Activated naive CD4-positive, alpha-beta T cell treated with anti-CD3 and anti-CD28 coated beads for 36 hours (primary cell): Measurements from ENCODE around the gene ATP2B2. TPM values are rescaled to one million over a fixed set of nuclear protein-coding genes. Genes with fewer than 3 reads are reported as not detected.
A peak's percentile ranks its signal among the peaks of the same experiment; 100 is the strongest.

Source experiments
- CTCF ChIA-PET: fragments of 350-600 bp; sonication (Branson Sonifier 250); formaldehyde crosslinking; loops from one replicate; lab custom pipeline; 2021; ENCODE audit warnings: antibody characterized with exemption; lab: Charles Lee
- DNase-seq: peaks from one replicate; pipeline ENCODE4 v3.0.0-alpha.2; 2020
- H3K27ac Mint-ChIP-seq: one replicate; pipeline ENCODE4 v1.8.0; 2021; ENCODE audit warnings: mild to moderate bottlenecking, mixed read lengths
- H3K27me3 Mint-ChIP-seq: one replicate; pipeline ENCODE4 v1.8.0; 2021; ENCODE audit warnings: low read depth, mixed read lengths
- H3K36me3 Mint-ChIP-seq: one replicate; pipeline ENCODE4 v1.8.0; 2021; ENCODE audit warnings: low read depth, mixed read lengths
- H3K4me1 Mint-ChIP-seq: one replicate; pipeline ENCODE4 v1.8.0; 2021; ENCODE audit warnings: low read depth, mixed read lengths
- H3K4me3 Mint-ChIP-seq: one replicate; pipeline ENCODE4 v1.8.0; 2021; ENCODE audit warnings: mild to moderate bottlenecking, moderate library complexity, mixed read lengths
- H3K9me3 Mint-ChIP-seq: one replicate; pipeline ENCODE4 v1.8.0; 2021; ENCODE audit warnings: mixed read lengths
- intact Hi-C: fragments of 100-400 bp; cut with micrococcal nuclease; formaldehyde crosslinking; loops from one replicate; pipeline ENCODE4 v1.15.1; 2023
- total RNA-seq, 2 experiments: library from RNA; stranded (reverse); gene quantifications; one replicate each; pipeline ENCODE4 v1.2.3, GENCODE V29; 2021

Gene ATP2B2
- total RNA-seq, 2 experiments from 2014 or later: not detected

DNA sequence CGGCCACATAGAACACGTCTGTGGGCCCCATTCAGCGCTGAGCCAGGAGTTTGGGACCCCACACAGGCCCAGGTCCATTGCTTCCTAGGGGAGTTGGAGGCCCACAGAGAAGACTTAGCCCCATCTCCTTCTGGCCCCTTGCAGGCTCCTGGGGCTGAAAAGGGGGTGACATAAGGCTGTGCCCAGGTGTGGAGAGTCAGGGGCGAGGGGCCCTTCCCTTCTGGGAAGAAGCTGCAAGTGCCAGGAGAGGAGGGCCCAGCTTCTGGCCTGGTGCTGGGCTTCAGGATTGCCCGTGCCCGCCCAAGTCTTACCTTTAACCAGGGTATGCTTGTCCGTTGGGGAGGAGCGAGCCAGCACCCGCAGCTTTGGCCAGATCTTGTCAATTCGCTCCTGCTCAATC is 155.6 kb downstream of the ATP2B2 start:
- Mint-ChIP-seq H3K36me3 (no peaks in the 10 kb centered on the region), H3K4me1 (peaks cover 3% of the 10 kb centered on the region), H3K27me3 (no peaks in the 10 kb centered on the region), H3K4me3 (no peak overlapping the region), H3K27ac (no peak overlapping the region), H3K9me3 (no peaks in the 10 kb centered on the region)
- DNase-seq: no peak
- CTCF ChIA-PET: no interaction called here
- intact Hi-C loops: loop anchor here (10.0 kb wide), 1 partner anchor 155 kb away; the partner anchor contains the start of gene ATP2B2

DNA sequence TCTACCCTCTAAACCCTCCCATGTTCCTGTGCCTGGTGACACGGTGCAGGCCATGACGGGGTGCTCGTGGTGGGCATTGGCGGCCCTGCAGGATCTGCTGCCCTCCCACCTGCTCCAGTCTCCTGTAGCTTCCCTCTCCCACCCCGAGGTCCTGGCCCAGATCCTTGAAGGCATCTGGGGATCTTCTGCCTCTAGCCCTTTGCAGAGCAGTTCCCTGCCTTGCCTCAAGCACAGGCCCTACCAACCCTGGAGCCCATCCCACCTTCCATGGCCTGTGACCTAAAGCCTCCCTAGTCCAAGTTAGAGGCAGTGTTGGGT is 157.0 kb downstream of the ATP2B2 start:
- Mint-ChIP-seq H3K4me3 (no peak overlapping the region), H3K9me3 (no peaks in the 10 kb centered on the region), H3K36me3 (no peaks in the 10 kb centered on the region), H3K27me3 (no peaks in the 10 kb centered on the region), H3K4me1 (no peaks in the 10 kb centered on the region), H3K27ac (no peak overlapping the region)
- intact Hi-C loops: loop anchor here (10.0 kb wide), 1 partner anchor 156 kb away; the partner anchor contains the start of gene ATP2B2
- no peak for DNase-seq
- CTCF ChIA-PET: no interaction called here

DNA sequence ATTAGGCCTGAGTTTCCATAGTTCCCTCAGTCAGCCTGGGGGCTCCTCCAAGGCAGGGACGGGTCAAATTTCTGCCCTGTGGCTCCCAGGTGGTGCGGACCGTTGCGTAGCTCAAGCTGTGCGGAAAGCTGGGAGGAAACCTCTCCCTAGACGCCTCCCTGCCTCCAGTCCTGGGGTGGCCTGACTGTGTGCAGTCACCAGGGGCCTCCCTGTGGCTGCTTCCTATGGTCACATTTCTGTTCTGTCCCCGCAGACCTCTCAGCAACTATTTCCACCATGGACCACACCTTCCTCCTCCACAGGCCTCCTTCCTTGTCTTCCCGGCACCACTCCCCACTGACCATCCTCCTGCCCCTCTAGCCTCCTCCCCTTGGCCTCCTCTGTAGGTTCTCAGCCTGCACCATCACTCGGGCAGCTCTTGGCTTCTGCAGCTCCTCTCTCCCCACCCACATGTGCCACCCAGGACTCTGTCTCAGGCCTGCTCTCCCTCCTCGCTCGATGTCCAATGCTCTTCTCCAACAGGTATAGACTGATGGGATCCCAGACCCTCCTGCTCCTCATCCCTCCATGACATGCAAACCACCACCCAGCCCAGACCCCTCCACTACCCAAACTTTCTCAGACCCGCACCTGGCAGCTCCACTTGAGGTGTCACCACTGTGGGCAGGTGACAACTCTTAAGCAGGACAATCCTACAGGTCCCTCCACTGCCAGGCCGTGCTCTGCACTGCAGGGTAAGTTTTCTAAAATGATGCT is 157.6 kb downstream of the ATP2B2 start:
- no peaks in the 10 kb centered on the region for H3K36me3 Mint-ChIP-seq
- intact Hi-C loops: loop anchor here (10.0 kb wide), 1 partner anchor 157 kb away; the partner anchor contains the start of gene ATP2B2
- no peak for DNase-seq
- CTCF ChIA-PET: interaction anchor here (0.5 to 1.8 kb wide), 2 partner anchors 10 to 138 kb away, joined by 3 to 5 read pairs; no protein-coding TSS in a partner anchor
- no peaks in the 10 kb centered on the region for H3K27me3 Mint-ChIP-seq
- no peaks in the 10 kb centered on the region for H3K4me1 Mint-ChIP-seq
- H3K4me3 Mint-ChIP-seq: no peak overlapping the region
- no peaks in the 10 kb centered on the region for H3K9me3 Mint-ChIP-seq
- no peak overlapping the region for H3K27ac Mint-ChIP-seq

GRCh38 chr3:10345911-10346310 is 159.5 kb downstream of the ATP2B2 start:
- no peak for DNase-seq
- Mint-ChIP-seq H3K4me3 (no peak overlapping the region), H3K27ac (no peak overlapping the region), H3K4me1 (no peaks in the 10 kb centered on the region), H3K9me3 (no peaks in the 10 kb centered on the region), H3K36me3 (no peaks in the 10 kb centered on the region), H3K27me3 (no peaks in the 10 kb centered on the region)
- CTCF ChIA-PET: interaction anchor here (2.4 to 3.2 kb wide), 2 partner anchors 11 to 394 kb away, joined by 7 to 17 read pairs; no protein-coding TSS in a partner anchor
- intact Hi-C loops: loop anchor here (10.0 kb wide), 1 partner anchor 159 kb away; the partner anchor contains the start of gene ATP2B2

DNA sequence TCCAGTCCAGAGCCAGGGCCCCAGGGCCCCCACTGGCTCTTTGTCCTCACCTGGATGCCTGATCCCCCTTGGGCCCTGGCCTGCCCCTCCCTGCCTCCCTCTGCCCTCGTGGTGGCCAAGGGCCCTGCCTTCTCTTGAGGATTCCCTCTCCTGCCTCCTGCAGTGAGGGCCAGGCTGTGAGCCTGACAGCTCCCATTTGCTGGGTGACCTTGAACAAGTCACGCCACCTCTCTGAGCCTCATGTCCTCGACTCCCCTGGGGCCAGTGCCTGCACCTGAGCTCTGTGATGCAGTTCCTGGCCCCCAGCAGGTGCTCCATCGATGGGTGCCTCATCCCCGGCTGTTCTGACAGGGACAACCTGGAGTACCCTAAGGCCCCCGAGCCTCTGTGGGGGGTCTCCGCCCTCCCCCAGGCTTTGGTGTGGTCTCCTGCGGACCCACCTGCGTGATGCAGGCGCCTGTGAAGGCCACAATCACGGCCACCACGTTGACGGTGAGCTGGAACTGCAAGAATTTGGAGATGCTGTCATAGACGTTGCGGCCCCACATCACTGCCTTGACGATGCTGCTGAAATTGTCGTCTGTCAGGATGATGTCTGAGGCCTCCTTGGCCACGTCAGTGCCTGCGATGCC is 160.3 kb downstream of the ATP2B2 start:
- DNase-seq: no peak
- H3K9me3 Mint-ChIP-seq: no peaks in the 10 kb centered on the region
- no peaks in the 10 kb centered on the region for H3K36me3 Mint-ChIP-seq
- intact Hi-C loops: loop anchor here (1.0 to 10.0 kb wide), 3 partner anchors 160 to 394 kb away; partner anchors contain the start of gene ATP2B2
- H3K27me3 Mint-ChIP-seq: no peaks in the 10 kb centered on the region
- no peaks in the 10 kb centered on the region for H3K4me1 Mint-ChIP-seq
- H3K27ac Mint-ChIP-seq: no peak overlapping the region
- no peak overlapping the region for H3K4me3 Mint-ChIP-seq
- CTCF ChIA-PET: interaction anchor here (0.5 to 3.2 kb wide), 9 partner anchors 10 to 394 kb away, joined by 3 to 17 read pairs (median 4); no protein-coding TSS in a partner anchor

DNA sequence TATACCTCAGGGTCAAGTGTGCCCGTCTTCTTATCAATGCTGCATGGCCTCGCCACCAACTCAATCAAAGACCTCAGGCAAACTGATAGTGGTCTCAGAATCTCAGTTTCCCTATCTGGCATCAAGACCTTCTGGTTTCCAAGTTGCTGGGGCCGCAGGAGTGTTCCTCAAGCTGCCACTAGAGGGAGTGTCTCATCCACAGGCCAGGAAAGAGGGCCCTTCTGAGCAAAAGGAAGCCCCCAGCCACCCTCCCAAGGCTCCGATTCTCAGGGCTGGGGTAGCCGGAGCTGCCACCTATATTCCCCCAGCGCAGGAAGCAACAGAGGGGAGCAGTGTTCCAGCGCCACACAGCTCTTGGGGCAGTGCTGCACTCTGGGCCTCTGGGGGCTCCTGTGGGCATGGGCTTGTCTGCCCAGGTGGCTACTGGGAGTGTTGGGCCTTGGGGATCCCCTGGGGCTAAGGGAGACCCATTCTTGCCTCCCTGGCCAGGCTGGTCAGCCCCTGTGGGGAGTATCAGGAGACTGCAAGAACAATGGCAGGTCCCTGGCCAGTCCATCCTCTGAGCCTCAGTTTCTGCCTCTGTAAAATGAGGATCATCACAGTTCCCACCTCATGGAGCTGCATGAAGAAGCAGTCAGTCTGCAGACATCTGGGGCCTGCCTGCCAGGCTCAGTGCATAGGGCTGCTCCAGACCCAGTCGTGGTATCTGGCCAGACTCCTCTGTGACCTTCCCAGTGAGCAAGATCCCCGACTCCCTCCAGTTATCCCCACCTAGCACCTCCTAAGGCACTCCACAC is 161.0 kb downstream of the ATP2B2 start:
- Mint-ChIP-seq H3K4me1 (no peaks in the 10 kb centered on the region), H3K36me3 (no peaks in the 10 kb centered on the region), H3K9me3 (no peaks in the 10 kb centered on the region), H3K4me3 (no peak overlapping the region), H3K27me3 (no peaks in the 10 kb centered on the region), H3K27ac (no peak overlapping the region)
- DNase-seq: peak; percentile 74
- CTCF ChIA-PET: interaction anchor here (0.5 to 3.2 kb wide), 14 partner anchors 10 to 395 kb away, joined by 3 to 17 read pairs (median 3); no protein-coding TSS in a partner anchor
- intact Hi-C loops: loop anchor here (1.0 to 10.0 kb wide), 3 partner anchors 160 to 395 kb away; partner anchors contain the start of gene ATP2B2

GRCh38 chr3:10343526-10343925 is 161.9 kb downstream of the ATP2B2 start:
- intact Hi-C loops: loop anchor here (10.0 kb wide), 1 partner anchor 161 kb away; the partner anchor contains the start of gene ATP2B2
- H3K4me3 Mint-ChIP-seq: no peak overlapping the region
- CTCF ChIA-PET: interaction anchor here (0.8 to 3.2 kb wide), 10 partner anchors 9 to 396 kb away, joined by 3 to 17 read pairs (median 4); no protein-coding TSS in a partner anchor
- H3K27ac Mint-ChIP-seq: no peak overlapping the region
- H3K9me3 Mint-ChIP-seq: no peaks in the 10 kb centered on the region
- no peak for DNase-seq
- no peaks in the 10 kb centered on the region for H3K27me3 Mint-ChIP-seq
- no peaks in the 10 kb centered on the region for H3K4me1 Mint-ChIP-seq
- H3K36me3 Mint-ChIP-seq: no peaks in the 10 kb centered on the region

DNA sequence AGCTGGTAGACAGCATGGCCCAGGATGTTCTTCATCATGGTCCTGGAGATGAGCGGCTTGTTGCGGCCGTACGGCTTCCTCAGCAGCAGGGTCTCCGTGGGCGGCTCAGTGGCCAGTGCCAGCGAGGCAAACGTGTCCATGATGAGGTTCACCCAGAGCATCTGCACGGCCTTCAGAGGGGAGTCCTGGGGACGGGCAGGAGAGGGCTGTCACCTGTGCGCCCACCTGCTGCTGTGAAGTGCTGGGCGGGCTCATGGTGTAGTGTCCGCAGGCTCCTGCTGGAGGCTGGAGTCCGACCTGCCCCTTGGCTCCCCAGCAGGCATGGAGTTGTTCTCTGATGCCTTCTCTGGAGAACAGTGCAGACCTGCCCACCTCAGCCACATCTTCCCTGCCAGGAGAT is 162.6 kb downstream of the ATP2B2 start:
- no peak overlapping the region for H3K27ac Mint-ChIP-seq
- CTCF ChIA-PET: interaction anchor here (1.3 to 3.2 kb wide), 2 partner anchors 363 to 397 kb away, joined by 3 to 17 read pairs; no protein-coding TSS in a partner anchor
- no peak for DNase-seq
- no peaks in the 10 kb centered on the region for H3K27me3 Mint-ChIP-seq
- intact Hi-C loops: loop anchor here (10.0 kb wide), 1 partner anchor 162 kb away; the partner anchor contains the start of gene ATP2B2
- H3K36me3 Mint-ChIP-seq: no peaks in the 10 kb centered on the region
- no peak overlapping the region for H3K4me3 Mint-ChIP-seq
- H3K9me3 Mint-ChIP-seq: no peaks in the 10 kb centered on the region
- no peaks in the 10 kb centered on the region for H3K4me1 Mint-ChIP-seq

- CTCF ChIA-PET: interaction anchor here (0.6 to 1.1 kb wide), 3 partner anchors 59 to 396 kb away, joined by 3 to 4 read pairs (median 4); no protein-coding TSS in a partner anchor
- DNase-seq: no peak
- intact Hi-C loops: loop anchor here (10.0 kb wide), 1 partner anchor 163 kb away; the partner anchor contains the start of gene ATP2B2
- Mint-ChIP-seq H3K27me3 (no peaks in the 10 kb centered on the region), H3K4me3 (no peak overlapping the region), H3K36me3 (no peaks in the 10 kb centered on the region), H3K27ac (no peak overlapping the region), H3K9me3 (no peaks in the 10 kb centered on the region), H3K4me1 (no peaks in the 10 kb centered on the region)
These were observed 163.4 kb downstream of the ATP2B2 start for GRCh38 chr3:10341901-10342398.

GRCh38 chr3:10340476-10340875 is 164.9 kb downstream of the ATP2B2 start:
- H3K36me3 Mint-ChIP-seq: no peaks in the 10 kb centered on the region
- intact Hi-C loops: loop anchor here (10.0 kb wide), 1 partner anchor 164 kb away; the partner anchor contains the start of gene ATP2B2
- H3K4me3 Mint-ChIP-seq: no peak overlapping the region
- DNase-seq: no peak
- CTCF ChIA-PET: interaction anchor here (0.6 to 1.1 kb wide), 2 partner anchors 398 to 562 kb away, joined by 3 to 4 read pairs; no protein-coding TSS in a partner anchor
- no peak overlapping the region for H3K27ac Mint-ChIP-seq
- H3K27me3 Mint-ChIP-seq: no peaks in the 10 kb centered on the region
- H3K9me3 Mint-ChIP-seq: no peaks in the 10 kb centered on the region
- no peaks in the 10 kb centered on the region for H3K4me1 Mint-ChIP-seq

DNA sequence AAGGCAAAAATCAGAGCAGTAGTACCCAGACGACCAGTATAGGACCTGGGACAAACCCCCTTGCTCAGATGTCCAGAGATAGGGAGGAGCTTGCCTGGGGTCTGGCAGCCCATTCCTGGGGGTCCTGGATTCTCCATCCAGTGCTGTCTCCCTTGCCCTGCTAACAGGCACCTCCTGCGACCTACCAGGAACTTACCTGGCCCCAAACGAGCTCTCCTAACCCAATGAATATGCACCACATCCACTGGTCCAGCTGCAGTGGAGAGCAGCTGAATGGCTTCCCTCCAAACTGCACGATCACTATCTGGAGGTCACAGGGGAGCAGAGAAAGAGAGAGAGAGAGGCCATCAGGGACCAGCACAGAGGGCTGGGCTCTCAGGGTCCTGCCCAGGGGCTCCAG is 165.3 kb downstream of the ATP2B2 start:
- Mint-ChIP-seq H3K36me3 (no peaks in the 10 kb centered on the region), H3K9me3 (no peaks in the 10 kb centered on the region), H3K27ac (no peak overlapping the region), H3K4me1 (no peaks in the 10 kb centered on the region), H3K4me3 (no peak overlapping the region), H3K27me3 (no peaks in the 10 kb centered on the region)
- no peak for DNase-seq
- CTCF ChIA-PET: interaction anchor here (0.6 to 2.7 kb wide), 2 partner anchors 399 to 562 kb away, joined by 3 to 13 read pairs; no protein-coding TSS in a partner anchor
- intact Hi-C loops: loop anchor here (10.0 kb wide), 1 partner anchor 165 kb away; the partner anchor contains the start of gene ATP2B2
